ENCODE measurements around the gene SELL. TPM values are rescaled to one million over a fixed set of nuclear protein-coding genes. Genes with fewer than 3 reads are reported as not detected.
A peak's percentile ranks its signal among the peaks of the same experiment; 100 is the strongest.

The SELL gene
- polyA plus RNA-seq, 1 of the 3 experiments (the other 2 are of a cell fraction) = 0.58 TPM

DNA sequence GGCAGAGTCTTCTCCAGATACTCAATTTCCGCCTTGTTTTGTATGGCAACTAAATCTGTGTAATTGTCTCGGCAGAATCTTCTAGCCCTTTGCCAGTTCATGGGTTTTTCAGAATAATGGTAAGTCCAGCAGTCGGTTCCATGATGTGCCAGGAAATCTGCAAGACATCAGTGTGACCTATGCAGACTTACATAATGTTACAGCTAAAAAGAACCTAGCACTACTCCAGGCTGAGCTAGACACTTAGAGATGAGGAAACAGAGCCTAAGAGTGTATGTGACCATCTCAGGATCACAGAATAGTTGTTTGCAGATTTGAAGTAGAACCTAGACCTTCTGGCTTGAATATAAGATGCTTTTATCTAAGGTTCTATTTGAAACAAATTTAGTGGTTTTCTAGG, 2.8 kb downstream of the SELL start:
- WGBS (ENCODE audit: low lambda C conversion rate) = 34% methylated on average over 3 of the region's 3 CpGs
- Histone ChIP-seq H3K9ac (no peak overlapping the region), H3K9me2 (no peaks in the 10 kb centered on the region), H4K20me1 (ENCODE audit: insufficient read depth) (no peaks in the 10 kb centered on the region), H3K79me2 (ENCODE audit: insufficient read depth) (no peaks in the 10 kb centered on the region), H3K36me3 (replicated peaks in 1 of 2; ENCODE audit: control insufficient read depth in 1 of 2, insufficient read depth in 2 of 2, low read length in 1 of 2) (no peaks in the 10 kb centered on the region), H3K4me3 (ENCODE audit: low read depth in 2 of 2, low read length in 1 of 2) (no peak overlapping the region), H3K27ac (ENCODE audit: low read depth in 2 of 2, low read length in 1 of 2) (no peak overlapping the region), H3K4me1 (ENCODE audit: control insufficient read depth in 1 of 2, insufficient read depth in 2 of 2, low read depth in 1 of 2, low read length in 1 of 2) (no peaks in the 10 kb centered on the region), H3F3A (replicated peaks; ENCODE audit: insufficient read depth) (peaks cover 4% of the 10 kb centered on the region), H3K27me3 (ENCODE audit: insufficient read depth) (no peaks in the 10 kb centered on the region), H3K9me3 (no peaks in the 10 kb centered on the region), H2AFZ (ENCODE audit: low read depth) (peak overlapping the region; percentile 12; the same call in 1 of the 2 replicates), H3K4me2 (no peak overlapping the region)
- TF ChIP-seq, protein P1, sequence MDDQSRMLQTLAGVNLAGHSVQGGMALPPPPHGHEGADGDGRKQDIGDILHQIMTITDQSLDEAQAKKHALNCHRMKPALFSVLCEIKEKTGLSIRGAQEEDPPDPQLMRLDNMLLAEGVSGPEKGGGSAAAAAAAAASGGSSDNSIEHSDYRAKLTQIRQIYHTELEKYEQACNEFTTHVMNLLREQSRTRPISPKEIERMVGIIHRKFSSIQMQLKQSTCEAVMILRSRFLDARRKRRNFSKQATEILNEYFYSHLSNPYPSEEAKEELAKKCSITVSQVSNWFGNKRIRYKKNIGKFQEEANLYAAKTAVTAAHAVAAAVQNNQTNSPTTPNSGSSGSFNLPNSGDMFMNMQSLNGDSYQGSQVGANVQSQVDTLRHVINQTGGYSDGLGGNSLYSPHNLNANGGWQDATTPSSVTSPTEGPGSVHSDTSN (IDR thresholded peaks at IDR 0.05) = no peak
- TF ChIP-seq EP300 (IDR thresholded peaks at IDR 0.05; ENCODE audit: borderline replicate concordance in 1 of 2, low read depth in 1 of 2, low read length in 1 of 2) = no peak
- no peak for TF ChIP-seq ELF1 (IDR thresholded peaks at IDR 0.05)
- no peak for TF ChIP-seq RAD21 (IDR thresholded peaks at IDR 0.05; ENCODE audit: low read length)
- no peak for TF ChIP-seq TCF12 (IDR thresholded peaks at IDR 0.05)
- TF ChIP-seq SIN3A (IDR thresholded peaks at IDR 0.05; ENCODE audit: borderline replicate concordance, low read depth, low read length) = no peak
- no peak for TF ChIP-seq CHD2 (IDR thresholded peaks at IDR 0.05; ENCODE audit: low read length, partially characterized antibody)
- no peak for TF ChIP-seq NFIC (IDR thresholded peaks at IDR 0.05; ENCODE audit: borderline replicate concordance)
- TF ChIP-seq FOSL2 (IDR thresholded peaks at IDR 0.05; ENCODE audit: borderline replicate concordance, low read depth) = no peak
- TF ChIP-seq, protein P2, sequence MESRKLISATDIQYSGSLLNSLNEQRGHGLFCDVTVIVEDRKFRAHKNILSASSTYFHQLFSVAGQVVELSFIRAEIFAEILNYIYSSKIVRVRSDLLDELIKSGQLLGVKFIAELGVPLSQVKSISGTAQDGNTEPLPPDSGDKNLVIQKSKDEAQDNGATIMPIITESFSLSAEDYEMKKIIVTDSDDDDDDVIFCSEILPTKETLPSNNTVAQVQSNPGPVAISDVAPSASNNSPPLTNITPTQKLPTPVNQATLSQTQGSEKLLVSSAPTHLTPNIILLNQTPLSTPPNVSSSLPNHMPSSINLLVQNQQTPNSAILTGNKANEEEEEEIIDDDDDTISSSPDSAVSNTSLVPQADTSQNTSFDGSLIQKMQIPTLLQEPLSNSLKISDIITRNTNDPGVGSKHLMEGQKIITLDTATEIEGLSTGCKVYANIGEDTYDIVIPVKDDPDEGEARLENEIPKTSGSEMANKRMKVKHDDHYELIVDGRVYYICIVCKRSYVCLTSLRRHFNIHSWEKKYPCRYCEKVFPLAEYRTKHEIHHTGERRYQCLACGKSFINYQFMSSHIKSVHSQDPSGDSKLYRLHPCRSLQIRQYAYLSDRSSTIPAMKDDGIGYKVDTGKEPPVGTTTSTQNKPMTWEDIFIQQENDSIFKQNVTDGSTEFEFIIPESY (IDR thresholded peaks at IDR 0.05; ENCODE audit: borderline replicate concordance, low read depth) = no peak
- no peak for TF ChIP-seq NRF1 (IDR thresholded peaks at IDR 0.05; ENCODE audit: low read depth, low read length)
- no peak for TF ChIP-seq RFX5 (IDR thresholded peaks at IDR 0.05; ENCODE audit: low read length)
- TF ChIP-seq MAX (IDR thresholded peaks at IDR 0.05; ENCODE audit: low read depth) = no peak
- CTCF ChIA-PET = no interaction called here
- POLR2A ChIA-PET = no interaction called here
- no peak for DNase-seq

DNA sequence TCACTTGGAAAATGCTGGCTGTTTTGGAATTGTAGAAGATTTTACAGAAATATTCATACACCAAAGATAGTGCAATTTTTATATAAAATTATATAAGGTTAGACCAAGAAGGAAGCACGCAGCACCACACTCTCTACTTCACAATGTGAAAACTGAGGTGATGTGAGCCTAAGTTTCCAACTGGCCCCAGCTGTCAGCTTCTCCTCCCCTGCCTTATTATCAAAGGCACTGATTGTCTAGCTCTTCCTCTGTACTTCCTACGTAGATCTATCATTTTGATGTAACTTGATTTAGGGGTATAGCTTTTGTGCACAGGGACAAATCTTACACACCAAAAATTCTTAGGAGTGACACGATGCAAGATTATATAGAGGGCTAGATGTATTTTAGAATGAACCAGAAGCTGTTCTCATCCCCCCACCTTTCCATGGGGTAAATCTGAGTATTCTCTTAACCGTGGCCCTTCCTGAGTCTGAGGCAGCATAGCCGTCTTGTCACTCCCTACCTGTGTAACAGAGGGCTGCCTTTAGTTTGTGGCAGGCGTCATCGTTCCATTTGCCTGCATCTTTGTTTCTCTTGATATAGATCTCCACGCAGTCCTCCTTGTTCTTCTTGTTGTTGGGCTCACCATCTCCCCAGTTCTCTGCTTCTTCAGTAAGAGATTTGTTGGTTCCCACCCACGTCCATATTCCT, 3.4 kb downstream of the SELL start:
- H3K9me2 ChIP-seq = no peaks in the 10 kb centered on the region
- peaks cover 4% of the 10 kb centered on the region for H3F3A ChIP-seq (replicated peaks; ENCODE audit: insufficient read depth)
- no peak overlapping the region for H3K4me2 ChIP-seq
- H3K27ac ChIP-seq (ENCODE audit: low read depth in 2 of 2, low read length in 1 of 2) = no peak overlapping the region
- no peaks in the 10 kb centered on the region for H3K9me3 ChIP-seq
- H3K4me3 ChIP-seq (ENCODE audit: low read depth in 2 of 2, low read length in 1 of 2) = no peak overlapping the region
- TF ChIP-seq, protein P2 (IDR thresholded peaks at IDR 0.05; ENCODE audit: borderline replicate concordance, low read depth) = no peak
- no peak for TF ChIP-seq NFIC (IDR thresholded peaks at IDR 0.05; ENCODE audit: borderline replicate concordance)
- no peak for TF ChIP-seq TCF12 (IDR thresholded peaks at IDR 0.05)
- TF ChIP-seq, protein P3, sequence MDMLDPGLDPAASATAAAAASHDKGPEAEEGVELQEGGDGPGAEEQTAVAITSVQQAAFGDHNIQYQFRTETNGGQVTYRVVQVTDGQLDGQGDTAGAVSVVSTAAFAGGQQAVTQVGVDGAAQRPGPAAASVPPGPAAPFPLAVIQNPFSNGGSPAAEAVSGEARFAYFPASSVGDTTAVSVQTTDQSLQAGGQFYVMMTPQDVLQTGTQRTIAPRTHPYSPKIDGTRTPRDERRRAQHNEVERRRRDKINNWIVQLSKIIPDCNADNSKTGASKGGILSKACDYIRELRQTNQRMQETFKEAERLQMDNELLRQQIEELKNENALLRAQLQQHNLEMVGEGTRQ (IDR thresholded peaks at IDR 0.05; ENCODE audit: borderline replicate concordance, low read depth, low read length) = no peak
- TF ChIP-seq GABPA (IDR thresholded peaks at IDR 0.05; ENCODE audit: low read depth) = no peak
- no peak for TF ChIP-seq TAF1 (IDR thresholded peaks at IDR 0.05; ENCODE audit: borderline replicate concordance, low read depth, low read length)
- TF ChIP-seq ELF1 (IDR thresholded peaks at IDR 0.05) = no peak
- no peak for DNase-seq
- no peaks in the 10 kb centered on the region for H4K20me1 ChIP-seq (ENCODE audit: insufficient read depth)
- no peak overlapping the region for H3K9ac ChIP-seq
- POLR2A ChIA-PET = no interaction called here
- WGBS (ENCODE audit: low lambda C conversion rate) = 23% methylated on average over 9 of the region's 9 CpGs
- no peaks in the 10 kb centered on the region for H3K36me3 ChIP-seq (replicated peaks in 1 of 2; ENCODE audit: control insufficient read depth in 1 of 2, insufficient read depth in 2 of 2, low read length in 1 of 2)
- H3K27me3 ChIP-seq (ENCODE audit: insufficient read depth) = no peaks in the 10 kb centered on the region
- H2AFZ ChIP-seq (ENCODE audit: low read depth) = peak overlapping the region; percentile 12; the same call in 1 of the 2 replicates
- H3K79me2 ChIP-seq (ENCODE audit: insufficient read depth) = no peaks in the 10 kb centered on the region
- CTCF ChIA-PET = no interaction called here
- no peaks in the 10 kb centered on the region for H3K4me1 ChIP-seq (ENCODE audit: control insufficient read depth in 1 of 2, insufficient read depth in 2 of 2, low read depth in 1 of 2, low read length in 1 of 2)
